HepG2 (cell line): ENCODE data around the gene MZF1. TPM values are rescaled to one million over a fixed set of nuclear protein-coding genes. Genes with fewer than 3 reads are reported as not detected.
A peak's percentile ranks its signal among the peaks of the same experiment; 100 is the strongest.

Experiments
- ATF2 ChIP-seq: sonication (generic); formaldehyde crosslinking; IDR thresholded peaks from 2 replicates; pipeline ENCODE4 v1.4.0; 2020; ENCODE audit warnings: missing genetic modification reagents
- BCL3 ChIP-seq: sonication (generic); formaldehyde crosslinking; IDR thresholded peaks from 2 replicates; pipeline ENCODE4 v1.5.1; 2020; ENCODE audit warnings: mild to moderate bottlenecking, missing genetic modification reagents, moderate library complexity
- CEBPZ ChIP-seq: IDR thresholded peaks from 2 replicates; pipeline ENCODE4 v1.6.1; 2012; ENCODE audit warnings: low read length, improper control_type of control experiment
- CREM ChIP-seq, 2 experiments: sonication (generic) in 1 of 2; formaldehyde crosslinking in 1 of 2; IDR thresholded peaks; 2 replicates each; pipeline versions ENCODE4 v1.4.0 to v1.6.1; 2016 to 2020; ENCODE audit warnings: antibody characterized with exemption in 1 of 2, mild to moderate bottlenecking in 1 of 2, missing genetic modification reagents in 1 of 2
- HOXA5 ChIP-seq: sonication (generic); formaldehyde crosslinking; IDR thresholded peaks from 2 replicates; pipeline ENCODE4 v1.4.0; 2020; ENCODE audit warnings: missing genetic modification reagents
- KMT2B ChIP-seq: IDR thresholded peaks from 2 replicates; pipeline ENCODE4 v1.6.1; 2016; ENCODE audit warnings: missing genetic modification reagents, missing compliant biosample characterization
- MXD1 ChIP-seq: sonication (generic); formaldehyde crosslinking; IDR thresholded peaks from 2 replicates; pipeline ENCODE4 v1.4.0; 2020; ENCODE audit warnings: mild to moderate bottlenecking, missing genetic modification reagents
- NCOA2 ChIP-seq: sonication (generic); formaldehyde crosslinking; IDR thresholded peaks from 2 replicates; pipeline ENCODE4 v1.8.0; 2022; ENCODE audit warnings: inconsistent platforms
- NR2C2 ChIP-seq: sonication (generic); formaldehyde crosslinking; IDR thresholded peaks from 2 replicates; pipeline ENCODE4 v1.4.0; 2020; ENCODE audit warnings: missing genetic modification reagents, mild to moderate bottlenecking, moderate library complexity, borderline replicate concordance
- PBX2 ChIP-seq: IDR thresholded peaks from 2 replicates; pipeline ENCODE4 v1.6.1; 2016; ENCODE audit warnings: control low read depth
- PHF8 ChIP-seq: sonication (generic); formaldehyde crosslinking; IDR thresholded peaks from 2 replicates; pipeline ENCODE4 v1.5.0; 2020; ENCODE audit warnings: missing genetic modification reagents
- SIX4 ChIP-seq: sonication (generic); formaldehyde crosslinking; IDR thresholded peaks from 2 replicates; pipeline ENCODE4 v1.4.0; 2020; ENCODE audit warnings: missing genetic modification reagents
- SOX6 ChIP-seq, 2 experiments: fragments of 450-650 bp in 1 of 2; sonication (generic) in 1 of 2; formaldehyde crosslinking in 1 of 2; IDR thresholded peaks; 2 replicates each; pipeline versions ENCODE4 v1.4.0 to v1.6.1; 2017 to 2020; ENCODE audit warnings: antibody characterized with exemption in 1 of 2, mild to moderate bottlenecking in 1 of 2, missing genetic modification reagents in 1 of 2
- TFDP1 ChIP-seq: IDR thresholded peaks from 2 replicates; pipeline ENCODE4 v1.6.1; 2016; ENCODE audit warnings: missing compliant biosample characterization, missing genetic modification reagents, borderline replicate concordance
- TFE3 ChIP-seq: IDR thresholded peaks from 2 replicates; pipeline ENCODE4 v1.6.1; 2016
- THAP11 ChIP-seq: IDR thresholded peaks from 2 replicates; pipeline ENCODE4 v1.6.1; 2016; ENCODE audit warnings: missing biosample characterization, missing genetic modification reagents
- ZNF207 ChIP-seq: fragments of 450-650 bp; IDR thresholded peaks from 2 replicates; pipeline ENCODE4 v1.6.1; 2016; ENCODE audit warnings: antibody characterized with exemption, borderline replicate concordance
- polyA plus RNA-seq, 8 experiments: library from polyadenylated mRNA; depleted of rRNA in 3 of 8; stranded (reverse) in 7 of 8; unstranded in 1 of 8; fragments of >200 nt; fragmentation: Illumina TruSeq in 4 of 8; extraction: Trizol in 4 of 8; gene quantifications; 2 replicates each; pipeline versions ENCODE4 v1.2.1 to v1.2.3, GENCODE V29; 2011 to 2016; ENCODE audit warnings: low read depth in 4 of 8, missing spikeins in 1 of 8, mixed read lengths in 1 of 8; ENCODE audit not compliant: insufficient read depth in 1 of 8
- total RNA-seq, 5 experiments: library from RNA; depleted of rRNA; stranded (reverse); fragments of >200 nt; fragmentation: Illumina TruSeq; extraction: Trizol; gene quantifications; 2 replicates each; pipeline ENCODE4 v1.2.3, GENCODE V29; 2016; ENCODE audit warnings: low read depth in 1 of 5

MZF1 gene
- total and polyA plus RNA-seq, 2 of the 13 experiments (the other 11 are each of a cell fraction or from before 2014, with no cell fraction given): 3.1 to 8.1 TPM

GRCh38 chr19:58513694-58514563 is 59.2 kb downstream of the MZF1 start (continued):
- TF ChIP-seq CEBPZ (no peak), BCL3 (CRISPR knock-in tag) (peak; percentile 87; the same call in 1 of the 2 replicates), PBX2 (no peak), SIX4 (0 out of 2 replicates have a peak, but pooled peaks have one; percentile 37), PHF8 (CRISPR knock-in tag) (peak; percentile 55), ATF2 (CRISPR knock-in tag) (peak; percentile 32; the same call in 1 of the 2 replicates), NCOA2 (CRISPR knock-in tag) (no peak; the same call in 1 of the 2 replicates), TFE3 (peak; percentile 60; the same call in 1 of the 2 replicates), NR2C2 (CRISPR knock-in tag) (peak; percentile 52; the same call in 1 of the 2 replicates), CREM (IDR thresholded peaks at IDR 0.05) (no peak), CREM (CRISPR knock-in tag; IDR thresholded peaks at IDR 0.05) (no peak), KMT2B (CRISPR knock-in tag) (no peak), THAP11 (peak; percentile 90), TFDP1 (CRISPR knock-in tag) (peak; percentile 95), SOX6 (IDR thresholded peaks at IDR 0.05) (no peak), SOX6 (CRISPR knock-in tag; IDR thresholded peaks at IDR 0.05) (peak; percentile 35; the same call in 1 of the 2 replicates), ZNF207 (no peak), HOXA5 (CRISPR knock-in tag) (peak; percentile 54), MXD1 (CRISPR knock-in tag) (peak; percentile 85)
